GM21390 (cell line): ENCODE results near the gene IFFO2.
A peak's percentile ranks its signal among the peaks of the same experiment; 100 is the strongest.

ENCODE experiments used
- ATAC-seq: cut with Tn5 transposase; IDR thresholded peaks from one replicate; pipeline ENCODE4 v1.9.1; 2021; ENCODE audit not compliant: unreplicated experiment

The IFFO2 gene

GRCh38 chr1:18938008-18938706 lies 18.3 kb downstream of the IFFO2 start:
- ATAC-seq = no peak

GRCh38 chr1:18937539-18937938 lies 18.9 kb downstream of the IFFO2 start:
- ATAC-seq = no peak

- ATAC-seq = no peak
Measured at GRCh38 chr1:18936814-18937481, 19.5 kb downstream of the IFFO2 start.

- ATAC-seq = no peak
Measured at GRCh38 chr1:18936471-18936813, 20.0 kb downstream of the IFFO2 start.

- ATAC-seq = no peak
Measured at GRCh38 chr1:18934205-18935000, 22.1 kb downstream of the IFFO2 start.

- no peak for ATAC-seq
Measured at GRCh38 chr1:18932879-18933278, 23.6 kb downstream of the IFFO2 start.

GRCh38 chr1:18932387-18932786 lies 24.1 kb downstream of the IFFO2 start:
- no peak for ATAC-seq

- ATAC-seq = no peak
Measured at GRCh38 chr1:18931730-18932129, 24.7 kb downstream of the IFFO2 start.

- ATAC-seq = no peak
Measured at GRCh38 chr1:18929686-18930085, 26.8 kb downstream of the IFFO2 start.

GRCh38 chr1:18928985-18929384 lies 27.5 kb downstream of the IFFO2 start:
- no peak for ATAC-seq

- no peak for ATAC-seq
Measured at GRCh38 chr1:18928406-18928805, 28.1 kb downstream of the IFFO2 start.

GRCh38 chr1:18927654-18928272 lies 28.7 kb downstream of the IFFO2 start:
- peak; percentile 44 for ATAC-seq

- peak; percentile 13 for ATAC-seq
Measured at GRCh38 chr1:18927082-18927653, 29.3 kb downstream of the IFFO2 start.

GRCh38 chr1:18926315-18927081 lies 30.0 kb downstream of the IFFO2 start:
- ATAC-seq = peak; percentile 66

- no peak for ATAC-seq
Measured at GRCh38 chr1:18925279-18925678, 31.2 kb downstream of the IFFO2 start.

- no peak for ATAC-seq
Measured at GRCh38 chr1:18924221-18924691, 32.2 kb downstream of the IFFO2 start.

- ATAC-seq = no peak
Measured at GRCh38 chr1:18923756-18924211, 32.7 kb downstream of the IFFO2 start.

GRCh38 chr1:18922848-18923755 lies 33.4 kb downstream of the IFFO2 start:
- no peak for ATAC-seq

- no peak for ATAC-seq
Measured at GRCh38 chr1:18922319-18922726, 34.2 kb downstream of the IFFO2 start.
